ENCODE results near the gene TMEM178A.

DNA sequence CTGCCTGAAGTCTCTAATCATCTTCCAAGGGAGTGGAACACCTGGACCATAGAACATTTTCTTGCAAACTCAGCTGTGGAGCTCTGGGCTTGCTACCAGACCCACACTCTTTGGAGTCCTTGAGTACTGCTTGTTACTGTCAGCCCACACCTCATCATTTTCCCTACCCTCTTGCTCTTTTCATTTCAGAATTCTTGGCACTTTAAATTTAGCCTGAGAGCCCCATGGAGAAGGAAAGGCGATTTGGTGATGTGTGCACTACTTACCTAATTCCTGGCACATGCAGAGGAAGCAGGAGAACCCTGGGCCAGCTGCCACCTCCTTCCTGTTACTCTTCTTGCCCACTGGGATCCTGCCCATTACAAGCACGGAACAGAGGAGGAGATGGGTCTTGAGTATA, 31.7 kb downstream of the TMEM178A start:
- TF ChIP-seq, protein P1, sequence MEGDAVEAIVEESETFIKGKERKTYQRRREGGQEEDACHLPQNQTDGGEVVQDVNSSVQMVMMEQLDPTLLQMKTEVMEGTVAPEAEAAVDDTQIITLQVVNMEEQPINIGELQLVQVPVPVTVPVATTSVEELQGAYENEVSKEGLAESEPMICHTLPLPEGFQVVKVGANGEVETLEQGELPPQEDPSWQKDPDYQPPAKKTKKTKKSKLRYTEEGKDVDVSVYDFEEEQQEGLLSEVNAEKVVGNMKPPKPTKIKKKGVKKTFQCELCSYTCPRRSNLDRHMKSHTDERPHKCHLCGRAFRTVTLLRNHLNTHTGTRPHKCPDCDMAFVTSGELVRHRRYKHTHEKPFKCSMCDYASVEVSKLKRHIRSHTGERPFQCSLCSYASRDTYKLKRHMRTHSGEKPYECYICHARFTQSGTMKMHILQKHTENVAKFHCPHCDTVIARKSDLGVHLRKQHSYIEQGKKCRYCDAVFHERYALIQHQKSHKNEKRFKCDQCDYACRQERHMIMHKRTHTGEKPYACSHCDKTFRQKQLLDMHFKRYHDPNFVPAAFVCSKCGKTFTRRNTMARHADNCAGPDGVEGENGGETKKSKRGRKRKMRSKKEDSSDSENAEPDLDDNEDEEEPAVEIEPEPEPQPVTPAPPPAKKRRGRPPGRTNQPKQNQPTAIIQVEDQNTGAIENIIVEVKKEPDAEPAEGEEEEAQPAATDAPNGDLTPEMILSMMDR (IDR thresholded peaks at IDR 0.05): no peak
- TF ChIP-seq POLR2A (IDR thresholded peaks at IDR 0.05): no peak
